Stimulated activated CD8-positive, alpha-beta memory T cell treated with anti-CD3 and anti-CD28 coated beads, Interleukin-7, amount 100 ng/mL, for 1 hour (primary cell): ENCODE measurements around the gene TDRD12.

Experiments used
- DNase-seq, 2 donors: peaks; one replicate each; pipeline ENCODE4 v3.0.0-alpha.2; 2020; ENCODE audit warnings: low read depth in 2 of 2

TDRD12 gene

GRCh38 chr19:32719611-32720059 lies at the start of gene TDRD12:
TDRD12 (plus strand) TSS chr19:32719767; CDS start chr19:32720073, 306 bp downstream.
- DNase-seq = no peak

GRCh38 chr19:32671883-32672593 lies 47.5 kb upstream of the TDRD12 start:
- no peak for DNase-seq

GRCh38 chr19:32672841-32673240 lies 46.7 kb upstream of the TDRD12 start:
- no peak for DNase-seq

GRCh38 chr19:32673573-32673972 lies 46.0 kb upstream of the TDRD12 start:
- DNase-seq = no peak

GRCh38 chr19:32674153-32674930 lies 45.2 kb upstream of the TDRD12 start:
- DNase-seq = no peak

- DNase-seq = peak; percentile 95
These were observed 44.4 kb upstream of the TDRD12 start, which contains the start of gene ANKRD27 for GRCh38 chr19:32674931-32675719. ANKRD27 (minus strand) TSS chr19:32675180; CDS start chr19:32659015, 16,165 bp downstream.

- peak; percentile 24 to 41 for DNase-seq
These were observed 43.8 kb upstream of the TDRD12 start, which contains the start of gene RGS9BP for GRCh38 chr19:32675720-32676185. RGS9BP (plus strand) TSS chr19:32675848; CDS start chr19:32676264, 416 bp downstream.

- no peak for DNase-seq
These were observed 43.2 kb upstream of the TDRD12 start for GRCh38 chr19:32676186-32676894.

GRCh38 chr19:32676895-32677359 lies 42.6 kb upstream of the TDRD12 start:
- DNase-seq = no peak

GRCh38 chr19:32677657-32678056 lies 41.9 kb upstream of the TDRD12 start:
- no peak for DNase-seq

GRCh38 chr19:32680986-32681385 lies 38.6 kb upstream of the TDRD12 start:
- no peak for DNase-seq

GRCh38 chr19:32682317-32682716 lies 37.2 kb upstream of the TDRD12 start:
- no peak for DNase-seq

GRCh38 chr19:32686847-32687475 lies 32.6 kb upstream of the TDRD12 start:
- no peak for DNase-seq

- no peak for DNase-seq
These were observed 31.9 kb upstream of the TDRD12 start for GRCh38 chr19:32687681-32688080.

- no peak for DNase-seq
These were observed 31.3 kb upstream of the TDRD12 start for GRCh38 chr19:32688311-32688710.

GRCh38 chr19:32691291-32691951 lies 28.1 kb upstream of the TDRD12 start, which contains the start of gene NUDT19:
NUDT19 (plus strand) TSS chr19:32691821; CDS start chr19:32691961, 140 bp downstream.
- peak; percentile 42 to 50 for DNase-seq

- no peak for DNase-seq
These were observed 27.4 kb upstream of the TDRD12 start for GRCh38 chr19:32691952-32692726.

- DNase-seq = no peak
These were observed 26.9 kb upstream of the TDRD12 start for GRCh38 chr19:32692727-32693061.
